T-helper 1 cell treated with Interleukin-12 subunit alpha and Interleukin-12 subunit beta and Interleukin-4 antibody, amounts not matched to agents 30 μg/mL and 1 μg/mL, for 36 hours (primary cell): ENCODE data around the gene ZNF879.

Source experiments
- H3K27ac Mint-ChIP-seq: one replicate; pipeline ENCODE4 v1.8.0; 2021; ENCODE audit warnings: mild to moderate bottlenecking, mixed read lengths
- H3K27me3 Mint-ChIP-seq: one replicate; pipeline ENCODE4 v1.8.0; 2021; ENCODE audit warnings: low read depth, mixed read lengths
- H3K36me3 Mint-ChIP-seq: one replicate; pipeline ENCODE4 v1.8.0; 2021; ENCODE audit warnings: low read depth, mixed read lengths
- H3K4me1 Mint-ChIP-seq: one replicate; pipeline ENCODE4 v1.8.0; 2021; ENCODE audit warnings: low read depth, mixed read lengths
- H3K4me3 Mint-ChIP-seq: one replicate; pipeline ENCODE4 v1.8.0; 2021; ENCODE audit warnings: mild to moderate bottlenecking, moderate library complexity, mixed read lengths
- H3K9me3 Mint-ChIP-seq: one replicate; pipeline ENCODE4 v1.8.0; 2021; ENCODE audit warnings: mixed read lengths

The ZNF879 gene

DNA sequence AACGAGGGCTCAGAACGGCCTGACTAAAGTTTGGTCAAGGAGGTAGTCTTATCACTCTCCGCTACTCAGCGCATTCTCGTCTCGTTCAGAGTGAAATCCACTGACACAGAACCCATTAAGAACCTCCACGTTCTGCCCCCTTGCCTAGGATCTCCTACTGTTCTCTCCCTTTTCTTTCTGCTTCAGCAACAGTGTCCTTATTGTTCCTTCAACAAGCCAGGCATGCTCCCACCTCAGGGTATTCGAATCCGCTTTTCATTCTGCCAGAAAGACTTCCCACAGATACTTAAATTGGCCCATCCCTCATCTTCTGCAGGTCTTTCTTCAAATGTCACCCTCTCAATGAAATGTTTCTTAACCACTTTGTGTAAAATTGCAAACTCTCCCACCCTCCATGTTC lies 32.2 kb downstream of the ZNF879 start:
- Mint-ChIP-seq H3K4me1 (peaks cover 4% of the 10 kb centered on the region), H3K27me3 (no peaks in the 10 kb centered on the region), H3K4me3 (no peak overlapping the region), H3K27ac (no peak overlapping the region), H3K36me3 (peaks cover 7% of the 10 kb centered on the region), H3K9me3 (peaks cover 46% of the 10 kb centered on the region)

DNA sequence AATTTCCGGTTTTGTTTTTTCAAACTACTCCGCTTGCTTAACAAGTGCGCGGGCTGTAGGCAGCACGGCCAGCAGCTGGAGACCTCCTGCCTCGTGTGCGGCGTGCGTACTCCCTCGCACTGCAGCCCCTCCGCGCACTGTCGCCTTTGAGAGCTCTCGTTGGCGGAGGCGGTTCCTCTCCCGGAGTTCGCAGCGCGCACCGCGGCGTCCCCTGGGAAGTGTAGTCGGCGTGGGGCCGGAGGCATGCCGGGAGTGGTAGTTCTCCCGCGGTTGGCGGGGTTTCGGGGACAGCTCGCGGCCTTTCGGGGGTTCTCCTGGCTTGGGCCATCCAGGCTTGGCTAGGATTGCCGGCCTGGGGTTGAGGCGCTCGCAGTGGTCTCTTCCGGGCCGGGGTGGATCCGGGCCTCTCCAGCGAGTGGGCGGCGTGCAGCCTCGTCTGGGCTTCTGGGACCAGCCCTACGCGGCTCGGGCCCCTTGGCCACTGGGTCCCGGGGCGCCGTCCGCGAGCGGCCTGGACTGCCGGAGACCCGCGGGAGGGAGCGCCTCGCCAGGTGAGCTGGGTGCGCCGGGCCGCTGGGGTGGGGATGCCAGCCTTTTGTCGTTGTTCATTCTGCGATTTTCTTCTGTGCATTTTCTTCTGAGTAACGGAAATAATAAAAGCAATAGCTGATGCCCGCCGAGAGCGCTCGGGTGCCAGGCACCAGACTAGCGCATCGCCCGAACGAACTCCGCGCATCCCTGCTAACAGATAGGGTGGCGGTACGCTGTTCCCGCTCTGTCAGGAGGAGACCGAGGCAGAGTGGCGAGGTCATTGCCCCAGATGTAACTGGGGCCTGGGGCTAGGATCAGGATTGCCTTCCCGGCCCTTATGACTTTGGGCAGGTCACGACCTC lies 36.8 kb downstream of the ZNF879 start, which contains the start of gene ZNF354C:
Gene ZNF354C (plus strand): TSS at position 258 of the 893 bp plus-strand sequence. CDS start 1,696 bp downstream, outside the sequence.
- Mint-ChIP-seq H3K9me3 (peaks cover 63% of the 10 kb centered on the region), H3K4me1 (peaks cover 12% of the 10 kb centered on the region), H3K4me3 (peak within 1 kb of the TSS; percentile 87), H3K27me3 (no peaks in the 10 kb centered on the region), H3K27ac (peak within 1 kb of the TSS; percentile 69), H3K36me3 (peaks cover 38% of the 10 kb centered on the region)

DNA sequence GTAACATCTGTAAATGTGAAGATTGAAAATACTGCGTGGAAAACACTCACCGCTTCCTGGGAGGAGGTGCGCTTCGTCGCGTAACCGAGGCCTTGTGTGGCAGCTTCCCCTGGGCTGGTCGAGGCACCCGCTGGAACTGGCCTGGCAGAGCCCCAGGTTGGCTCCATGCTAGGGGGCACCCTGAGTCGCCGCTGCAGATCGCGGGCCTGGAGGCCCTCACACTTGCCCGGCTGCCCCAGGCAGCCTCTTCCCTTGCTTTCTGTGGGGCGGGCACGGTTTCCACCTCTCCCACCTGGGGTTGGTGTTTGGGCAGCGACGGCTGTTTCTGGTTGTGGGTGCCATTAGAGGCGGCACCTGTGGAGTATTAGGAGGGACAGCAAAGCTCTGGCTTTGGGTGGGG lies 37.4 kb downstream of the ZNF879 start:
- no peak overlapping the region for H3K27ac Mint-ChIP-seq
- H3K27me3 Mint-ChIP-seq: no peaks in the 10 kb centered on the region
- H3K4me1 Mint-ChIP-seq: peaks cover 12% of the 10 kb centered on the region
- H3K36me3 Mint-ChIP-seq: peaks cover 43% of the 10 kb centered on the region
- H3K9me3 Mint-ChIP-seq: peaks cover 64% of the 10 kb centered on the region
- H3K4me3 Mint-ChIP-seq: peak overlapping the region; percentile 76

DNA sequence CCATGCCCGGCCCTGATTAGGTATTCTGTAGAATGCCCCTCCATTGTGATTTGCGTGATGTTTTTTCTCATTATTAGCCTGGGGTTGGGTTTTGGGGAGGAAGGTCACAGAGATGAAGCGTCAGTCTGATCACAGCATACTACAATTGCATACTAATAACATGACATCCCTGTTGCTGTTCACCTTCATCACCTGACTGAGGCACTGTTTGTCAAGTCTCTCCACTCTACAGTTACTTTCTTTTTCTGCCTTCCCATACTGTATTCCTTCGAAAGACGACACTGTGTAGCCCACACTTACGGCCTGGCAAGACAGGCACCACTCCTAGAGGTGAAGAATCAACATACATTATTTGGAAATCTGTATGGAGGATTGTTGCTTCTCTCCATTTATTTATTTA lies 42.1 kb downstream of the ZNF879 start:
- Mint-ChIP-seq H3K4me3 (no peak overlapping the region), H3K4me1 (peaks cover 8% of the 10 kb centered on the region), H3K9me3 (peaks cover 75% of the 10 kb centered on the region), H3K27ac (no peak overlapping the region), H3K27me3 (no peaks in the 10 kb centered on the region), H3K36me3 (peaks cover 65% of the 10 kb centered on the region)

DNA sequence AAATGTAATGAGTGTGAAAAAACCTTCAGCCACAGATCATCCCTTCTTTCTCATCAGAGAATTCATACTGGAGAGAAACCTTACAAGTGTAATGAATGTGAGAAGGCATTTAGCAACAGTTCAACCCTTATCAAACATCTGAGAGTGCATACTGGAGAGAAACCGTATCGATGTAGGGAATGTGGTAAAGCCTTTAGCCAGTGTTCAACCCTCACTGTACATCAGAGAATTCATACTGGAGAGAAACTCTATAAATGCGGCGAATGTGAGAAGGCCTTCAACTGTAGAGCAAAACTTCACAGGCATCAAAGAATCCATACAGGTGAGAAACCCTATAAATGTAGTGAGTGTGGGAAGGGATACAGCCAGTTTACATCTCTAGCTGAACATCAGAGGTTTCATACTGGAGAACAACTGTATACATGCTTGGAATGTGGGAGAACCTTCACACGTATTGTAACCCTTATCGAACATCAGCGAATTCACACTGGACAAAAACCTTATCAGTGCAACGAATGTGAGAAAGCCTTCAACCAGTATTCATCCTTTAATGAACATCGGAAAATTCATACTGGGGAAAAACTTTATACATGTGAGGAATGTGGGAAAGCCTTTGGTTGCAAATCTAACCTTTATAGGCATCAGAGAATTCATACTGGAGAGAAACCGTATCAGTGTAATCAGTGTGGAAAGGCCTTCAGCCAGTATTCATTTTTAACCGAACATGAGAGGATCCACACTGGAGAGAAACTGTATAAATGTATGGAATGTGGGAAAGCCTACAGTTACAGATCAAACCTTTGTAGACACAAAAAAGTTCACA lies 55.8 kb downstream of the ZNF879 start:
- no peak overlapping the region for H3K27ac Mint-ChIP-seq
- H3K9me3 Mint-ChIP-seq: peaks cover 79% of the 10 kb centered on the region
- H3K36me3 Mint-ChIP-seq: peaks cover 55% of the 10 kb centered on the region
- H3K4me3 Mint-ChIP-seq: no peak overlapping the region
- H3K27me3 Mint-ChIP-seq: no peaks in the 10 kb centered on the region
- H3K4me1 Mint-ChIP-seq: no peaks in the 10 kb centered on the region

DNA sequence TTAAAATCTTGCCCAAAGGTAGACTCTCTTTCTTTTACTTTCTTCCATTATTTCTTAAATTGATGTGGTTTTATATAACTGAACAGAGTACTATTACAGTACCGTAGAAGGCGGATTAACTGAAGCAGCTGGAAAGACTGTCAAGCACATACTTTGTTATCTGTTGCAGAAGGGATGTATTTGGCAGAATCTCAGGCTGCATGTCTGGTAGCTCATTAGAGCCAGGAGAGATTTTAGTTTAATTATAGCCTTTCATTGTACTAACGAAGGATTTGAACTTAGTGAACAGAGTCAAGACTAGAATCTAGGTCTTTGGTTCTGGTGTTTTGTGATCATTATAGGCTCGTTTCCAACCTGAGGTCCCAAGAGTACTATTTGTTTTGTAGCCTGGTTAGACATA lies 57.1 kb downstream of the ZNF879 start:
- Mint-ChIP-seq H3K9me3 (peaks cover 79% of the 10 kb centered on the region), H3K27ac (no peak overlapping the region), H3K27me3 (no peaks in the 10 kb centered on the region), H3K4me3 (no peak overlapping the region), H3K4me1 (no peaks in the 10 kb centered on the region), H3K36me3 (peaks cover 53% of the 10 kb centered on the region)
